ENCODE results near the gene ANAPC4. TPM values are rescaled to one million over a fixed set of nuclear protein-coding genes. Genes with fewer than 3 reads are reported as not detected.

Gene ANAPC4
- total and polyA plus RNA-seq, 2 of the 8 experiments (the other 6 are each of a cell fraction or from before 2014, with no cell fraction given): 8.7 to 31.6 TPM

- Histone ChIP-seq H3K56ac (replicated peaks; ENCODE audit: insufficient read length, low read depth, low read length) (no peak overlapping the region), H4K5ac (ENCODE audit: insufficient read length, low read depth, low read length) (no peak overlapping the region), H4K8ac (ENCODE audit: extremely low read depth, insufficient read depth, low read length) (no peak overlapping the region), H3K4me3 (ENCODE audit: extremely low read depth in 1 of 4, insufficient read depth in 2 of 4, low read depth in 3 of 4, low read length in 4 of 4) (no peak overlapping the region), H3K4me1 (replicated peaks in 1 of 4; ENCODE audit: control insufficient read depth in 3 of 4, insufficient read depth in 4 of 4, low read length in 3 of 4) (no peaks in the 10 kb centered on the region), H3K14ac (ENCODE audit: insufficient read length) (no peak overlapping the region), H3K23me2 (ENCODE audit: low read depth, low read length) (no peaks in the 10 kb centered on the region), H2AFZ (ENCODE audit: low read length) (no peak overlapping the region), H4K91ac (replicated peaks; ENCODE audit: insufficient read length, low read length) (no peak overlapping the region), H3K23ac (ENCODE audit: insufficient read length) (no peak overlapping the region), H2AK5ac (ENCODE audit: low read depth, low read length) (no peak overlapping the region), H3K36me3 (ENCODE audit: control insufficient read depth in 2 of 4, insufficient read depth in 4 of 4, low read length in 3 of 4) (peaks cover 6 to 70% (median 28%) of the 10 kb centered on the region in 4 experiments), H2BK15ac (ENCODE audit: low read length) (no peak overlapping the region), H3K9ac (replicated peaks in 1 of 4; ENCODE audit: extremely low read depth in 1 of 4, low read depth in 3 of 4, low read length in 3 of 4) (no peak overlapping the region), H3K79me2 (ENCODE audit: control insufficient read depth in 1 of 2, insufficient read depth in 2 of 2, low read length in 2 of 2) (no peaks in the 10 kb centered on the region), H2BK20ac (ENCODE audit: low read length) (no peak overlapping the region), H3K4ac (replicated peaks; ENCODE audit: insufficient read length, low read depth, low read length) (no peak overlapping the region), H3K79me1 (ENCODE audit: low read depth, low read length) (peaks cover 2% of the 10 kb centered on the region; the same call in 1 of the 2 replicates), H2BK12ac (ENCODE audit: low read depth, low read length) (no peak overlapping the region), H3K27ac (ENCODE audit: low read depth, low read length) (no peak overlapping the region), H3K9me3 (ENCODE audit: insufficient read depth in 2 of 2, low read depth in 1 of 2, low read length in 1 of 2) (no peaks in the 10 kb centered on the region), H4K20me1 (replicated peaks in 1 of 2; ENCODE audit: control insufficient read depth in 1 of 2, insufficient read depth in 2 of 2, low read length in 2 of 2) (peaks cover 2% of the 10 kb centered on the region in 2 experiments), H3K18ac (ENCODE audit: extremely low read depth, low read length) (no peak overlapping the region), H3K27me3 (replicated peaks in 1 of 4; ENCODE audit: control insufficient read depth in 3 of 4, extremely low read depth in 1 of 4, insufficient read depth in 3 of 4, low read length in 3 of 4) (peaks cover 0 to 1% (median 0%) of the 10 kb centered on the region in 4 experiments; a peak in 1 of 7 replicates), H3K4me2 (ENCODE audit: insufficient read depth in 1 of 2, low read depth in 2 of 2, low read length in 2 of 2) (no peak overlapping the region), H2BK120ac (replicated peaks; ENCODE audit: low read depth, low read length) (no peak overlapping the region), H2BK5ac (ENCODE audit: low read depth, low read length) (no peak overlapping the region)
- DNase-seq (ENCODE audit: low read depth in 1 of 2, low spot score in 2 of 2): no peak
- CTCF ChIA-PET (ENCODE audit: partially characterized antibody): no interaction called here
- no peak for FAIRE-seq
- WGBS, 2 experiments (ENCODE audit: extremely low coverage in 1 of 2, insufficient coverage in 1 of 2, insufficient read length in 1 of 2, insufficient replicate concordance in 2 of 2, low coverage in 1 of 2, low lambda C conversion rate in 2 of 2, missing lambda C conversion rate in 1 of 2): 98% methylated on average over 3 of the region's 3 CpGs; no CpG with 5 or more reads in 1 of the 2 experiments
- POLR2A ChIA-PET (ENCODE audit: partially characterized antibody): no interaction called here
- no peak for TF ChIP-seq MAFK (IDR thresholded peaks at IDR 0.05; ENCODE audit: low read depth, low read length)
- TF ChIP-seq, protein P1, sequence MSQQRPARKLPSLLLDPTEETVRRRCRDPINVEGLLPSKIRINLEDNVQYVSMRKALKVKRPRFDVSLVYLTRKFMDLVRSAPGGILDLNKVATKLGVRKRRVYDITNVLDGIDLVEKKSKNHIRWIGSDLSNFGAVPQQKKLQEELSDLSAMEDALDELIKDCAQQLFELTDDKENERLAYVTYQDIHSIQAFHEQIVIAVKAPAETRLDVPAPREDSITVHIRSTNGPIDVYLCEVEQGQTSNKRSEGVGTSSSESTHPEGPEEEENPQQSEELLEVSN (IDR thresholded peaks at IDR 0.05): no peak
- no peak for TF ChIP-seq JUN (IDR thresholded peaks at IDR 0.05; ENCODE audit: low read depth, low read length)
- TF ChIP-seq CEBPB (IDR thresholded peaks at IDR 0.05; ENCODE audit: low read depth, low read length): no peak
- TF ChIP-seq CREB1 (IDR thresholded peaks at IDR 0.05): no peak
- no peak for TF ChIP-seq SP2 (IDR thresholded peaks at IDR 0.05; ENCODE audit: low read length)
- TF ChIP-seq YY1 (IDR thresholded peaks at IDR 0.05; ENCODE audit: low read depth, low read length): no peak
- TF ChIP-seq CTBP2 (IDR thresholded peaks at IDR 0.05; ENCODE audit: borderline replicate concordance, insufficient read depth, insufficient read length, low read length): no peak
These were observed 20.2 kb downstream of the ANAPC4 start for GRCh38 chr4:25397305-25397704.

Data from H1 (cell line).